ENCODE data around the gene CAMTA1. TPM values are rescaled to one million over a fixed set of nuclear protein-coding genes. Genes with fewer than 3 reads are reported as not detected.

Gene CAMTA1
- total RNA-seq, 1 donor from 2014 or later = 40.9 TPM

DNA sequence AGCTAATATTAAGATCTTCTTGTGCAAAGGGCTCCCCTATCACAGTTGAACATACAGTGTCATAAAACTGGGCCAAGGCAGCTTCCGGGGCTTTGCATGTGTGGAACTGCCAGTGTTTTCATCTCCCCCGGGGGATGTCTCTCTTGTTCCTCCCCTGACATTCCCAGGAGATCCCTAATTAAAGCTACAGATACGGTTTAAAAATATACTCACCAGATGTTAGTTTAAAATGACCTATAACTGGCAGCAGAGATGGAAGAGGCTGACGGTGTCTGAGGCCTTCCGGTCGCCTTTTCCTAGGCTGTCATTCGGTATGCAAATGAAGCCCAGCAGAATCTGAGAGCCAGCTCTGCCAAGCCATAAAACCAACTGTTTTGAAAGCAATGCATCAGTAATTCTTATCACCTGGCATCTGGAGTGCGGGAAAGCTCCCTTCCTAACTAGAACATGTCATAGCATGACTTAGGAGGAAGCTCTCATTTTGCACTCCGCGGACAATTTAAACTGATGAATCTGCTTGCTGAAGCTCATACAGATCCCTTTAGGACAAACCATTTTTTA, 549.3 kb downstream of the CAMTA1 start:
- DNase-seq (ENCODE audit: low read depth in 2 of 2) = no peak

DNA sequence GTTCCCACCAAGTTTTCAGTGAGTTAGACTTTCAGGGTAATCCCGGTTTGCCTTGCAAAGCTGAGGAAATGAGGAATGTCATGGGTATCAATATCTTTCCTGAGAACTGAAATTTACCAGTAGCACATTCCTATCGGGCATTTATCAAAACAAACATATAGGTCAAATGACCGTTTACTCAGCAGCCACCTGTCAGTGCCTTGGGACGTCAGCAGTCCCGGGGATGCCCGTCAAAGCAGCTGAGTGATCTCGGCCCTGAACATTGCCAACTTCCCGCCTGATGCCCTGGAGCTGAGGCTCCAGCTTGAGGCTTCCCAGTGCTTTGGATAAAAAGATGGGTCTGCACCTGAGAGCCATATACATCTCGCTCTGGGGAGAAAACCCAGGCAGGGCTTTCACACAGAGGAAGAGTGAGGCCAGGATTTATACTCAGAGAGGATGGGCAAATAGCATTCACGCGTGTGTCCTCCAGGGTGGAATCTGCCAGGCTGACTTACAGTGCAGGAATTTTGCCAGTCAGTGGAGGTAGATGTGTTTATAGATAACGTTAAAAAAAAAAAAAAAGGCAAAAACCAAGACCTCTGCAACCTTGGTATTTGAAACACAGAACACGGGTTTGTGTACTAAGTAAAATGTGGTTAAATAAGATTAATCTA, 550.1 kb downstream of the CAMTA1 start:
- DNase-seq (ENCODE audit: low read depth in 2 of 2) = no peak

DNA sequence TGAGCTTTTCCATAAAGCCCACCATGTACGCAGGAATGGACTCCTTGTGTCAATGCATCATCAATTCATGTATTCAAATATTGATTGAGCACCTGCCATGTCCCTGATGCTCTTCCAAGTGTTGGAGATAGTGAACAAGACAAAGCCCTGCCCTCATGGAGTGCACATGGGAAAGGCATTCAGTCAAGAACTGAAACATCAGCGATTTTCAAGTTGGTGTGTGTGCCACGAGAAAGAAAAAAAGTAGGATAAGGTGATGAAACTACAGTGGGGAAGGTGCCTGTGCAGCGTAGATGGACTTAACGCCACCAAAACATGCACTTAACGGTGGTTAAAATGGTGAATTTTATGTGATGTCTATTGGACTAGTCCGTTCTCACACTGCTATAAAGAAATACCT, 553.2 kb downstream of the CAMTA1 start:
- DNase-seq (ENCODE audit: low read depth in 2 of 2) = no peak

DNA sequence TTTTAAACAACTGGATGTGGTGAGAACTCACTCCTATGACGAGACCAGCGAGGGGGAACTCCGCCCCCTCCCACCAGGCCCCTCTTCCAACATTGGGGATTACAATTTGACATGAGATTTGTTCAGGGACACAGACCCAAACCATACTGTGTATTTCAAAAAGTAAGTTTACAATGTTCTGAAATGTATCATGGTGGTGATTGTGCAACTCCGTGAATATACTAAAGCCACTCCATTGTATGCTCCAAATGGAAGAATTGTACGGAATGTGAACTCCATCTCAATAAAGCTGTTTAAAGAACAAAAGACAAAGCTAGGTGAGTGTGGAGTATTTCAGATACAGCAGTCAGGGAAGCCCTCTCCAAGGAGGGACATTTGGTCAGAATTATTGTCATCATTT, 553.8 kb downstream of the CAMTA1 start:
- no peak for DNase-seq (ENCODE audit: low read depth in 2 of 2)

DNA sequence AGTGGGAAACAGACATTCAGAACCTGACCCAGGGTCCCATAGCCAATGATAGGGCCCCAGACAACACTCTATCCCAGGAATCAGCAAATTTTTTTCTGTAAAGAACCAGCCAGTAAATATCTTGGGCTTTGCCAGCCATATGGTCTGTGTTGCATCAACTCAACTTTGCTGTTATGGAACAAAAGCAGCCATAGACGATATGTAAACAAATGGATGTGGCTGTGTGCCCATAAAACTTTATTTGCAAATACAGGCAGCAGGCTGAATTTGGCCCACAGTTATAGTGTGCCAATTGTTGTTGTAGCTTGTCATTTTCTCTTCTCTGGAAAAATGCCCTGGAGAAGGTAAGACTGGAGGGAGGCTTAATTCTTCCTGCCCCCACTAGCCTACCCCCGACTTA, 554.7 kb downstream of the CAMTA1 start:
- DNase-seq (ENCODE audit: low read depth in 2 of 2) = no peak

DNA sequence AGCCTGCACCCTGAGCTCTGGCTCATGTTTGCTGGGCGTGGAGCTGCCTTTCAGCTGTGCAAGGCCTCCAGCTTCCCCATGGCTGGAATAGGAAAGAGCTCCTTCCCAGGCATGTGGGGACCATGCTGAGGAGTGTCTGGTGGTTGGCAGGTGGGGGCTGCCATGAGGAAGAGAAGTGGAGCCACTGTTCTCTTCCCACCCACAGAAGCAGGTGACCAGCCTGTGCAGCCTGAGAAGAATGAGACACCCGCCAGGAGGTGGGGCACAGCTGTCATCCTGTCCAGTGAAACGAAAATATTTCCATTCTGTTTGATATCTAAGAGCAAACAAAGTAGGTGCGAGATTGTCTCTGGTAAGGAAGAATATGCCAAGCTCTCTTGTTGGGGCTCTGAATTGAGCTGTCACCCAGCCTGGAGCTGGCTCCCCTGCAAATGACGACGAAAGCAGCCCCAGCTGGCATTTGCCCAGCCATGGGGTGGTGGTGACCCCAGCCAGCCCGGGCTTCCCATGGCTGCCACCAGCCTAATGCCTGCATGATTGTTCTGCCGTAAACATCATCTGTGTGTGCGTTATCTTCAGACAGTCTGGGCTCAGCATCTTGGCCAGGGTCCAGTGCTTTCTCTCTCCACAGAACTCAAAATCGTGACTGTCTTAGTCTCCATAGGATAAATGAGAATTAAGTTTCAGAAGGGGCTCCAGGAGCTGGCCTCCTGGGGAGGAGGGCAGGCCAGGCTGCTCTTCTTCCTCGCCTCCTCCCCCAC, 556.1 kb downstream of the CAMTA1 start:
- no peak for DNase-seq (ENCODE audit: low read depth in 2 of 2)

DNA sequence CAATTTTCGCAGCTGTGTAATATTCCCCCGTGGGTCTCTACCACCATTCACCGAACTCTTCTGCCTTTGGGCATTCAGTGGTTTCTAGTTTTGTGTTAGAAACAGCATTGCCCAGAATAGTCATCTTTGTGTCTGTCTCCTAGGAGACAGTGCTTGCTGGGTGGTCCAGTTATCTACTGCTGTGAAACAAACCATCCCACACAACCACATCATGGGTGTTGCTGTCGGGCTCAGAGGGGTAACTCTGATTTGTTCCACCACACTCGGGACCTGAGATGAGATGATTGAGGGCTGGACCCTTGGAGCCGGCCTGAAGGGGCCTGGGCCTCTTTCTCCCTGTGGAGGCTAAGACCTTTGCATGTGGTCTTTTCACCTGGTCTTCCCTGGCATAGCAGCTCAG, 558.6 kb downstream of the CAMTA1 start:
- no peak for DNase-seq (ENCODE audit: low read depth in 2 of 2)

GRCh38 chr1:7344299-7344698, 559.0 kb downstream of the CAMTA1 start:
- no peak for DNase-seq (ENCODE audit: low read depth in 2 of 2)

DNA sequence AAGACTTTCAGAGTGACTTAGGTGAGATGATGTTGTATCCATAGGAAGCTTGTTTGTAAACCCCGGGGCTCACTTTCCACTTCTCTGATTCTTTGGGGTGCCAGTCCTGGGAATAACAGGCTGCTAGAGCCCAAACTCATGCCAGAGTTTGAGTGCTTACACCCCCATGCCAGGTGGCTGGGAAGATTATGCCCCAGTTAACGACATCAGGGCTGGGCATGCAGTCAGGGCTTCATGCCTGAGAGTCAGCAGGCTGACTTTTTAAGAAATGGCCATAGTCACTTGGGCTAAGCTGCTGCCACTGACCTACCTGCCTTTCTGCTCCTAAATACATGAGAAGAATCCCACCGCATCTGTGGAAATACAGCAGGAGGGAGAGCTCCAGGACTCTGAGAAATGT, 560.3 kb downstream of the CAMTA1 start:
- no peak for DNase-seq (ENCODE audit: low read depth in 2 of 2)

- DNase-seq (ENCODE audit: low read depth in 2 of 2) = no peak
Measured at GRCh38 chr1:7346070-7346596, 560.9 kb downstream of the CAMTA1 start.

DNA sequence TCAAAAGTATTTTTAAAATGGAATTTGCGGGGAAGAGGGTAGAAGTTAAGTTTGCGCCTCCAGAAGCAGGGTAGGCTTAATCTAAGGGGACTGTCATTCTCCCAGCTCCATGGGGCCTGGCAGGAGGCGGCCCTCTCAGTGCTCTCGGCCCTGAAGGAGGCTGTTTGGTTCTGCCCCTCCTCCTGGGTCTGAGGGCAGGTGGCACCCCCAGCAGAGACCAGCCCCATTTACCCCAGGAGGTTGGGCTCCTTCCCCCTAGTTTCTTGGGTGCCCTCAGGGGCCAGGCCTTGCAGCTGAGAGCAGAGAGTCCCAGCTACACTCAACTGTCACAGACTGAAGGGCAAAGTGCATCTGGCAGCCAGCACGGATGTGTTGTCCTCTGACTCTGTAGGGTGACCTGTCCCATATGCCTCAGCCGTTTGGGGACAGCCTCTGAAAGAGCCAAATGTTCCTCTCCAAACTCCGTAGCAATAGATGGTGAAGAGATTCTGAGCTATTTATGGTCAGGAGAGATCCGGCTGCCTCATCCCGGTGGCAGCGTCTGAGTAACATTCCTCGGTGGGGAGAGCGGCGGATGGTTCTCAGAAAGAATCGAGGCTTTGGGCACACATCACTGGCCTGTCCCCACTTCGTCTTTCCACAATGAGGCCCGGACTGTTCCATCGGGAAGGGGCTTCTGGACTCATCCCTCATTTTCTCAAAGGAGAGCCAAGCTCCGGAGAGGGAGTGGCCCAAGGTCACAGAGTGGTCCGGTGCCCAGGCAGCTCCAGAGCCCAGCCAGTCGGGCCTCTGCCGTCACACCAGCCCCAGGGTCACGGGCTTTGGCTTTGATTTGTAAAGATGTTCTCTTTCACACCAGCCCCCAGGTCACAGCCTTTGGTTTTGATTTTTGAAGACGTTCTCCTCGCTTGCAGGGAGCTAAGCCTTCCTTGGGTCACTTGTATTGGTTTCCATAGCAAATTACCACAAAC, 561.6 kb downstream of the CAMTA1 start:
- DNase-seq (ENCODE audit: low read depth in 2 of 2) = no peak

- no peak for DNase-seq (ENCODE audit: low read depth in 2 of 2)
Measured at GRCh38 chr1:7348073-7348472, 562.8 kb downstream of the CAMTA1 start.

DNA sequence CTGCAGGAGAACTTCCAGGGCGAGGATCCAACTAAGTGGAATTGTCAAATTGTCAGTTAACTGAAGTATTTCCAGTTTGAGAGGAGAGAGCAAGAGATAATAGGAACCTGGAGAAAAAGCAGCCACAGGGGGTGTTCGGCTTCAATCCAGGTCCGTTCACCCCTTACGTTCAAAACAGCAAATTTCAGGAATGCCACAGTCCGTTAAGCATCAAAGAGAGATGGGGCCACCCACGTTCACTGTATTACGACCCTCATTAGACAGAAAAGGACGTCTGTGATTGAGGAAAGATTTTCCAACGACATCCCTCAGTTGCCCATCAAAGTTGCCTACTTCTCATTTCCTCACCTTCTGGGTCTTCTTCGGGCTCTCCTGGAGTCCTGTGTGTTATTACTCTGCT, 563.3 kb downstream of the CAMTA1 start:
- no peak for DNase-seq (ENCODE audit: low read depth in 2 of 2)

DNA sequence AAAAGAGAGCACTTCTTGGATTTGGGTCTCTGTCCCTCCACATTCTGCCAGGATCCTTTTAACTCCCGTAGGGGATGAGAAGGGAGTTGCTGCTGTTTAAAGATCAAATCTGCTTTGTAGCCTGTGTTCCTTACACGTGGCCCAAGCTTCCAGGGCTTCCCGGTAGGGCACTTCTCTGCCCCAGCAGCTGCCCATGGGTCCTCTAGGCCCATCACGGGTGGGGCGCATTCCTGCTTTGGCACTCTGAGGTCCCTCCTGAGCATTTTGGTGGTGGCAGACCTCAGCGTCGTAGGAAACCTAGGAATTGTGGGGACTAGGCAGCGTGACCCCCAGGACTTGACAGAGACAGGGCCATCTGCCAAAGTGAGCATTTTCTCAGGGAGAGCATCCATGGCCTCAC, 565.5 kb downstream of the CAMTA1 start:
- DNase-seq (ENCODE audit: low read depth in 2 of 2) = no peak

- DNase-seq (ENCODE audit: low read depth in 2 of 2) = no peak
Measured at GRCh38 chr1:7351649-7352048, 566.4 kb downstream of the CAMTA1 start.

GRCh38 chr1:7352364-7352763, 567.1 kb downstream of the CAMTA1 start:
- no peak for DNase-seq (ENCODE audit: low read depth in 2 of 2)

GRCh38 chr1:7352974-7353373, 567.7 kb downstream of the CAMTA1 start:
- DNase-seq (ENCODE audit: low read depth in 2 of 2) = no peak

- DNase-seq (ENCODE audit: low read depth in 2 of 2) = no peak
Measured at GRCh38 chr1:7355646-7356045, 570.4 kb downstream of the CAMTA1 start.

DNA sequence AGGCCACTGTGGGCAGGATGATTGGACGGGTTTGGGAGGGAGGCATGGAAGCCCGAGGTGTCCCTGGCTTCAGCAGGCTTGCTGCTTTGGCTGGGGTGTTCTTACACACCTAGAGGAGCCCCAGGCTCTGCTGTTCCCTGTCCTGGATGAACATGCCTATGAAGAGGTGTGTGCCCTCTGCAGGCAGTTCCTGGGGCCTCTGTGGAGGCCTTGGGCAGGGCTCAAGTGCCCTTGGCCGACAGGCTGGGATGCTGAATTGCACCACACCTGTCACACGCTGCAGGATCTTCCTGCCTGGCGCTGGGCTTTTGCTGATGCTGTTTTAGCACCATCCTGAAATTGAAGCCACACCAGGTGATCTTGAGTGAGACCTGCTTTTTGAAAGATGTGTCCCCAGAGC, 570.8 kb downstream of the CAMTA1 start:
- DNase-seq (ENCODE audit: low read depth in 2 of 2) = no peak

- no peak for DNase-seq (ENCODE audit: low read depth in 2 of 2)
Measured at GRCh38 chr1:7358425-7358824, 573.2 kb downstream of the CAMTA1 start.

- DNase-seq (ENCODE audit: low read depth in 2 of 2) = no peak
Measured at GRCh38 chr1:7360526-7360925, 575.3 kb downstream of the CAMTA1 start.

- DNase-seq (ENCODE audit: low read depth in 2 of 2) = no peak
Measured at GRCh38 chr1:7362947-7363346, 577.7 kb downstream of the CAMTA1 start.

Data from lung microvascular endothelial cell (primary cell).